ENCODE data around the gene MEGF6. TPM values are rescaled to one million over a fixed set of nuclear protein-coding genes. Genes with fewer than 3 reads are reported as not detected.

The MEGF6 gene
- polyA plus RNA-seq, 1 donor (not counting 4 experiments of a cell fraction or from before 2014, with no cell fraction given), result 0.24 TPM

DNA sequence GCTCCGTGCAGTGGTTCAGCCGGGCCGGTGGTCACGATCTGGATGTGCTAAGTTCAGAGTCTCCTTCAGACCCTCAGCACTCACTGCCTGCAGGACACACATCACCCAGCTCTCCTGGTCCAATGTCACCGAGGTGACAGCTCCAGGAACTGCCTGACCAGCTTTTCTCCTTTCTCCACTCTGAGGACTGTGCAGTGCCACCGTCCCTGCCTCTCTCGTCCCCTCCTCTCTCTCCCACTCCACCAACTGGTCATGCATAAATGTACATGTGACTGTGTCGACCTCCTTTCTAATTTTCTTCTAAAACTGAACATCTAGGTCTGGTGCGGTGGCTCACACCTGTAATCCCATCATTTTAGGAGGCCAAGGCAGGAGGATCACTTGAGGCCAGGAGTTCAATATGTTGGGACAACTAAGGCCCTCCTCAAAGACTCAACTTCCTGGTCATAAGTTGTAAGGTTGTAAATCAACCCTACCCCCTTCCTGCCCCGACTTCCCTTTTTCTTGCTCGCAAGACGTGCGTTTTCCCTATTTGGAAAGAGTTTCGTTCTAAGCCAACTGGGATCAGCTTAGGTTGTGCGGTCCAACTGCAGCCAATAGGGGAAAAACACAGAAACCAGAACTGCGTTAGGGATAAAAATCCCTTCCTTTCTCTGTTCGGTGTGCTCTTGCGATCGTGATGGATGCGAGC, 53.1 kb downstream of the MEGF6 start:
- no peak overlapping the region for H3K4me2 ChIP-seq (ENCODE audit: control insufficient read depth, extremely low read depth, insufficient read depth, low read depth, low read length)
- FAIRE-seq, result no peak
- peaks cover 42% of the 10 kb centered on the region for H3K27me3 ChIP-seq (ENCODE audit: control insufficient read depth, extremely low read depth, insufficient read depth, low read length)
- H3K79me2 ChIP-seq (ENCODE audit: control insufficient read depth, insufficient read depth, low read length), result no peaks in the 10 kb centered on the region
- no peak overlapping the region for H2AFZ ChIP-seq (ENCODE audit: control insufficient read depth, low read length)
- H3K4me1 ChIP-seq (ENCODE audit: control insufficient read depth, extremely low read depth, insufficient read depth, low read length), result peaks cover 9% of the 10 kb centered on the region
- H3K9me3 ChIP-seq (ENCODE audit: control insufficient read depth, low read depth, low read length), result no peaks in the 10 kb centered on the region
- TF ChIP-seq, protein P1, sequence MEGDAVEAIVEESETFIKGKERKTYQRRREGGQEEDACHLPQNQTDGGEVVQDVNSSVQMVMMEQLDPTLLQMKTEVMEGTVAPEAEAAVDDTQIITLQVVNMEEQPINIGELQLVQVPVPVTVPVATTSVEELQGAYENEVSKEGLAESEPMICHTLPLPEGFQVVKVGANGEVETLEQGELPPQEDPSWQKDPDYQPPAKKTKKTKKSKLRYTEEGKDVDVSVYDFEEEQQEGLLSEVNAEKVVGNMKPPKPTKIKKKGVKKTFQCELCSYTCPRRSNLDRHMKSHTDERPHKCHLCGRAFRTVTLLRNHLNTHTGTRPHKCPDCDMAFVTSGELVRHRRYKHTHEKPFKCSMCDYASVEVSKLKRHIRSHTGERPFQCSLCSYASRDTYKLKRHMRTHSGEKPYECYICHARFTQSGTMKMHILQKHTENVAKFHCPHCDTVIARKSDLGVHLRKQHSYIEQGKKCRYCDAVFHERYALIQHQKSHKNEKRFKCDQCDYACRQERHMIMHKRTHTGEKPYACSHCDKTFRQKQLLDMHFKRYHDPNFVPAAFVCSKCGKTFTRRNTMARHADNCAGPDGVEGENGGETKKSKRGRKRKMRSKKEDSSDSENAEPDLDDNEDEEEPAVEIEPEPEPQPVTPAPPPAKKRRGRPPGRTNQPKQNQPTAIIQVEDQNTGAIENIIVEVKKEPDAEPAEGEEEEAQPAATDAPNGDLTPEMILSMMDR (optimal IDR thresholded peaks at IDR 0.05 in 1 of 3, IDR thresholded peaks at IDR 0.05 in 1 of 3, conservative IDR thresholded peaks at IDR 0.05 in 1 of 3; ENCODE audit: extremely low read depth in 1 of 3, insufficient read depth in 2 of 3, low read length in 3 of 3), result no peak
- no peak for TF ChIP-seq EZH2 (IDR thresholded peaks at IDR 0.05; ENCODE audit: low read length)
- no peak overlapping the region for H3K4me3 ChIP-seq (ENCODE audit: control insufficient read depth in 2 of 3, extremely low read depth in 1 of 3, insufficient read depth in 2 of 3, low read depth in 1 of 3, low read length in 3 of 3)
- H3K9me1 ChIP-seq (ENCODE audit: control insufficient read depth, extremely low read depth, insufficient read depth, low read length), result no peaks in the 10 kb centered on the region
- DNase-seq (ENCODE audit: low read depth, low spot score), result no peak
- H3K9ac ChIP-seq (ENCODE audit: control insufficient read depth, extremely low read depth, insufficient read depth, low read length), result no peak overlapping the region
- no peaks in the 10 kb centered on the region for H4K20me1 ChIP-seq (ENCODE audit: control insufficient read depth, extremely low read depth, insufficient read depth, low read length)
- no peaks in the 10 kb centered on the region for H3K36me3 ChIP-seq (ENCODE audit: control insufficient read depth in 2 of 2, extremely low read depth in 1 of 2, insufficient read depth in 2 of 2, low read length in 2 of 2)
- no peak overlapping the region for H3K27ac ChIP-seq (ENCODE audit: control insufficient read depth, insufficient read depth, low read length)
- dilution Hi-C loops (cut with MboI; ENCODE audit: extremely low pct_ligation_motif_present, low sequenced_read_pairs), result no loop called here

DNA sequence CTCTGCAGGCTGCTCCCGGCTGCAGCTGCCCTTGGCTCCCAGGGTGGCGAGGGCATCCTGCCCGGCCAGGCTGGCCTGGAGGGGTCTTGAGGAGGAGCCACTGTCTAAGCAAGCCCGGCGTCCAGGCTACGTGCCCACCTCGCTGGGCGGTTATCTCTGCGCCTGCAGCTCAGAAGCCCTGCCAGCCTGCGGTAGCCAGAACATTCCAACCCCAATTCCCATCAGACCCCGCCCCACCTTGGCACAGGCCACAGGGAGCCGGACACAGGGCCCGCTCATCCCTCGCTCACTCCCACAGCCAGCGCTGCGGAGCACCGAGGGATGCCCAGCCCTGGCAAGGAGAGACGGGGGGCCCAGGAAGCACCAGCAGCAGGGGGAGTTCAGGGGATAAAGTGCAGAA, 53.9 kb downstream of the MEGF6 start:
- no peaks in the 10 kb centered on the region for H3K79me2 ChIP-seq (ENCODE audit: control insufficient read depth, insufficient read depth, low read length)
- H3K4me1 ChIP-seq (ENCODE audit: control insufficient read depth, extremely low read depth, insufficient read depth, low read length), result peaks cover 10% of the 10 kb centered on the region
- H3K36me3 ChIP-seq (ENCODE audit: control insufficient read depth in 2 of 2, extremely low read depth in 1 of 2, insufficient read depth in 2 of 2, low read length in 2 of 2), result no peaks in the 10 kb centered on the region
- H3K4me2 ChIP-seq (ENCODE audit: control insufficient read depth, extremely low read depth, insufficient read depth, low read depth, low read length), result no peak overlapping the region
- H3K9me3 ChIP-seq (ENCODE audit: control insufficient read depth, low read depth, low read length), result no peaks in the 10 kb centered on the region
- dilution Hi-C loops (cut with MboI; ENCODE audit: extremely low pct_ligation_motif_present, low sequenced_read_pairs), result no loop called here
- H3K9me1 ChIP-seq (ENCODE audit: control insufficient read depth, extremely low read depth, insufficient read depth, low read length), result no peaks in the 10 kb centered on the region
- H3K27ac ChIP-seq (ENCODE audit: control insufficient read depth, insufficient read depth, low read length), result no peak overlapping the region
- TF ChIP-seq, protein P1 (optimal IDR thresholded peaks at IDR 0.05 in 1 of 3, IDR thresholded peaks at IDR 0.05 in 1 of 3, conservative IDR thresholded peaks at IDR 0.05 in 1 of 3; ENCODE audit: extremely low read depth in 1 of 3, insufficient read depth in 2 of 3, low read length in 3 of 3), result no peak
- no peak for TF ChIP-seq EZH2 (IDR thresholded peaks at IDR 0.05; ENCODE audit: low read length)
- DNase-seq (ENCODE audit: low read depth, low spot score), result no peak
- no peak overlapping the region for H3K9ac ChIP-seq (ENCODE audit: control insufficient read depth, extremely low read depth, insufficient read depth, low read length)
- peaks cover 42% of the 10 kb centered on the region for H3K27me3 ChIP-seq (ENCODE audit: control insufficient read depth, extremely low read depth, insufficient read depth, low read length)
- no peaks in the 10 kb centered on the region for H4K20me1 ChIP-seq (ENCODE audit: control insufficient read depth, extremely low read depth, insufficient read depth, low read length)
- no peak overlapping the region for H2AFZ ChIP-seq (ENCODE audit: control insufficient read depth, low read length)
- no peak overlapping the region for H3K4me3 ChIP-seq (ENCODE audit: control insufficient read depth in 2 of 3, extremely low read depth in 1 of 3, insufficient read depth in 2 of 3, low read depth in 1 of 3, low read length in 3 of 3)
- no peak for FAIRE-seq
